NCI-H345 (cell line): ENCODE results near the gene SYDE2.
"Not testable (repeated sequence)": the region's sequence is repeated elsewhere in the genome, so short reads cannot be mapped to it uniquely, and the experiment has no call there.

Source experiments
- DNase-seq: peaks from one replicate; lab custom pipeline; 2025; lab: John Stamatoyannopoulos, UW

SYDE2 gene

GRCh38 chr1:85172684-85173337 is 28.0 kb downstream of the SYDE2 start:
- DNase-seq: no peak

- DNase-seq: no peak
These were observed 29.1 kb downstream of the SYDE2 start for GRCh38 chr1:85171721-85172120.

- DNase-seq: no peak
These were observed 31.9 kb downstream of the SYDE2 start for GRCh38 chr1:85168884-85169283.

GRCh38 chr1:85166351-85166750 is 34.5 kb downstream of the SYDE2 start:
- DNase-seq: no peak

GRCh38 chr1:85158910-85159309 is 41.9 kb downstream of the SYDE2 start:
- DNase-seq: no peak

GRCh38 chr1:85157436-85157835 is 43.4 kb downstream of the SYDE2 start:
- no peak for DNase-seq

- no peak for DNase-seq
These were observed 47.5 kb downstream of the SYDE2 start for GRCh38 chr1:85153149-85153891.

- no peak for DNase-seq
These were observed 49.4 kb downstream of the SYDE2 start for GRCh38 chr1:85151446-85151845.

- no peak for DNase-seq
These were observed 51.0 kb downstream of the SYDE2 start for GRCh38 chr1:85149805-85150204.

- no peak for DNase-seq
These were observed 52.1 kb downstream of the SYDE2 start for GRCh38 chr1:85148524-85149250.

GRCh38 chr1:85146972-85147359 is 53.9 kb downstream of the SYDE2 start:
- no peak for DNase-seq

GRCh38 chr1:85146298-85146971 is 54.4 kb downstream of the SYDE2 start:
- not testable (repeated sequence) for DNase-seq

- DNase-seq: no peak
These were observed 56.5 kb downstream of the SYDE2 start for GRCh38 chr1:85144351-85144750.

- no peak for DNase-seq
These were observed 58.1 kb downstream of the SYDE2 start for GRCh38 chr1:85142753-85143152.

GRCh38 chr1:85138439-85138838 is 62.4 kb downstream of the SYDE2 start:
- not testable (repeated sequence) for DNase-seq

GRCh38 chr1:85137660-85138059 is 63.2 kb downstream of the SYDE2 start:
- DNase-seq: peak; percentile 94

- peak; percentile 83 for DNase-seq
These were observed 65.4 kb downstream of the SYDE2 start for GRCh38 chr1:85135392-85135798.

- DNase-seq: peak; percentile 72
These were observed 66.0 kb downstream of the SYDE2 start for GRCh38 chr1:85134583-85135391.

GRCh38 chr1:85133565-85134159 is 67.2 kb downstream of the SYDE2 start:
- DNase-seq: no peak

GRCh38 chr1:85132078-85132720 is 68.6 kb downstream of the SYDE2 start:
- no peak for DNase-seq

GRCh38 chr1:85128316-85128715 is 72.5 kb downstream of the SYDE2 start:
- DNase-seq: no peak
